ENCODE measurements around the gene ALK. TPM values are rescaled to one million over a fixed set of nuclear protein-coding genes. Genes with fewer than 3 reads are reported as not detected.

ALK gene
- total RNA-seq, 2 donors from 2014 or later = not detected

DNA sequence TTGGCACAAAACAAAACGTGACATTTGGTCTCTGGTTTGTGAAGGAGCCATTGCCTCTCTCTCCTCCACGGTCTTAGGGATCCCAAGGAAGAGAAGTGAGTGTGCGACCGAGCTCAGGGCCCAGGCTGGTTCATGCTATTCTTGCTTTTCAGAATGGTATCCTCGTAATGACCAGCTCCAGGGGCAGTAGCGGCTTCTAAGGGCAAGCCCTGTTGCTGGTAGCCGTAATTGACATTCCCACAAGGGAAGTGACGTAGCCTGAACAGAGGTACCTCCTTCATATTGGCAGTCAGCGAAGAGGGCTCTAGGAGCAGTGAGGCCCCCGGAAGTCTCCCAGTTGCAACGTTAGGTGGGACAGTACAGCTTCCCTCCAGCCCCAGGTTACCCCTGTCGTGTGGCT is 728.3 kb downstream of the ALK start:
- ATAC-seq (no peak), DNase-seq (ENCODE audit: low spot score) (no peak)
- Mint-ChIP-seq H3K9me3 (no peaks in the 10 kb centered on the region), H3K27me3 (no peaks in the 10 kb centered on the region), H3K36me3 (no peaks in the 10 kb centered on the region), H3K4me3 (no peak overlapping the region), H3K4me1 (ENCODE audit: low read depth in 2 of 2) (peaks cover 0 to 10% of the 10 kb centered on the region in 2 donors), H3K27ac (no peak overlapping the region)

DNA sequence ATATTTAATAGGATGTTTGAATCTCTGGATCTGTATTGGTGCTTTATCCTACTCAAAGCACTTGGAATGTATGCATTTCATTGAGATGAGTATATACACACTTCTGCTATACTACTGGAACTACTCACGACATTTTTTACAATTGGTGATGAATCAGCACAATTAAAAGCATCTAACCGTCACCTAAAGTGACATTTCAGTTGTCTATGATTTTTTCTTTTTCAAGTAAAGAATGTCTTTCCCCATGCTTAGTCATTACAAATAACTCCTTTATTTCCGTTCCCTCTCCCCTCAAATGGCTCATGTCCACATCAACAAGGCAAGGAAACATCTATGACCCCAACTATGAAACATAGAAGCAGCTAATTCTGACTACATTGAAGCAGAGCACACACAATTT is 728.9 kb downstream of the ALK start:
- peaks cover 4% of the 10 kb centered on the region for H3K36me3 Mint-ChIP-seq
- no peak overlapping the region for H3K27ac Mint-ChIP-seq
- no peaks in the 10 kb centered on the region for H3K9me3 Mint-ChIP-seq
- DNase-seq (ENCODE audit: low spot score) (no peak), ATAC-seq (no peak)
- no peaks in the 10 kb centered on the region for H3K27me3 Mint-ChIP-seq
- no peak overlapping the region for H3K4me3 Mint-ChIP-seq
- H3K4me1 Mint-ChIP-seq (ENCODE audit: low read depth in 2 of 2) = peaks cover 0 to 10% of the 10 kb centered on the region in 2 donors

GRCh38 chr2:29191817-29192216 is 729.6 kb downstream of the ALK start:
- Mint-ChIP-seq H3K27me3 (no peaks in the 10 kb centered on the region), H3K36me3 (peaks cover 6% of the 10 kb centered on the region), H3K27ac (no peak overlapping the region), H3K4me3 (no peak overlapping the region), H3K9me3 (no peaks in the 10 kb centered on the region), H3K4me1 (ENCODE audit: low read depth in 2 of 2) (peaks cover 0 to 10% of the 10 kb centered on the region in 2 donors)
- DNase-seq (ENCODE audit: low spot score) (no peak), ATAC-seq (no peak)

DNA sequence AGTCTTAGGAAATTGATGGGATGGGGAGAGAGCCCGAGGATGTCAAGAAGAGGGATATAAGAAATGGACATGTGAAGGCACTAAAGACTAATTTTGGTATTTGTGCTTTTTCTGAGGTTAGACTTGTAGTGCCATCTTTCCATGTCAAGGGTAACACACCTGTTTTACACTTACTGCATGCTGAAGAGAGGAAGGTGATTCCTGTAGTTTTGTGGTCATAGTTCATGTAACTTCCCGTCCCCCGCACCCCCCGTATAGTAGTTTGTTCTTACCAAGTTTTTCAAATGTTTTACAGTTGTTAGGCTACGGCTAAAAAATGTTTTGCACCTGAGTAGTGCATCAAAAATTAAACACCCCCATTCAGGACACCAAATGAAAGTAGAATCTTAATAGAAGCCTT is 732.3 kb downstream of the ALK start:
- no peak overlapping the region for H3K4me3 Mint-ChIP-seq

GRCh38 chr2:29187926-29188325 is 733.5 kb downstream of the ALK start:
- H3K4me1 Mint-ChIP-seq (ENCODE audit: low read depth in 2 of 2) = peaks cover 3 to 10% of the 10 kb centered on the region in 2 donors
- no peak overlapping the region for H3K4me3 Mint-ChIP-seq
- H3K27me3 Mint-ChIP-seq = no peaks in the 10 kb centered on the region
- ATAC-seq (no peak), DNase-seq (ENCODE audit: low spot score) (no peak)
- no peaks in the 10 kb centered on the region for H3K9me3 Mint-ChIP-seq
- H3K27ac Mint-ChIP-seq = no peak overlapping the region
- H3K36me3 Mint-ChIP-seq = peaks cover 6% of the 10 kb centered on the region

More for the DNA sequence above, 732.3 kb downstream of the ALK start:
- Mint-ChIP-seq H3K27me3 (no peaks in the 10 kb centered on the region), H3K4me1 (ENCODE audit: low read depth in 2 of 2) (peaks cover 3 to 10% of the 10 kb centered on the region in 2 donors), H3K9me3 (no peaks in the 10 kb centered on the region), H3K27ac (no peak overlapping the region), H3K36me3 (peaks cover 6% of the 10 kb centered on the region)
- DNase-seq (ENCODE audit: low spot score) (no peak), ATAC-seq (no peak)

- Mint-ChIP-seq H3K4me1 (ENCODE audit: low read depth in 2 of 2) (peaks cover 3 to 10% of the 10 kb centered on the region in 2 donors), H3K4me3 (no peak overlapping the region), H3K27ac (no peak overlapping the region), H3K27me3 (no peaks in the 10 kb centered on the region), H3K9me3 (no peaks in the 10 kb centered on the region), H3K36me3 (peaks cover 6% of the 10 kb centered on the region)
- no peak for DNase-seq (ENCODE audit: low spot score)
- ATAC-seq = no peak
Observed at GRCh38 chr2:29186817-29187216, 734.6 kb downstream of the ALK start.

GRCh38 chr2:29184531-29184930 is 736.9 kb downstream of the ALK start:
- no peaks in the 10 kb centered on the region for H3K9me3 Mint-ChIP-seq
- ATAC-seq = no peak
- DNase-seq (ENCODE audit: low spot score) = no peak
- no peaks in the 10 kb centered on the region for H3K27me3 Mint-ChIP-seq
- no peak overlapping the region for H3K27ac Mint-ChIP-seq
- peaks cover 6% of the 10 kb centered on the region for H3K36me3 Mint-ChIP-seq
- peaks cover 3 to 10% of the 10 kb centered on the region in 2 donors for H3K4me1 Mint-ChIP-seq (ENCODE audit: low read depth in 2 of 2)
- no peak overlapping the region for H3K4me3 Mint-ChIP-seq

DNA sequence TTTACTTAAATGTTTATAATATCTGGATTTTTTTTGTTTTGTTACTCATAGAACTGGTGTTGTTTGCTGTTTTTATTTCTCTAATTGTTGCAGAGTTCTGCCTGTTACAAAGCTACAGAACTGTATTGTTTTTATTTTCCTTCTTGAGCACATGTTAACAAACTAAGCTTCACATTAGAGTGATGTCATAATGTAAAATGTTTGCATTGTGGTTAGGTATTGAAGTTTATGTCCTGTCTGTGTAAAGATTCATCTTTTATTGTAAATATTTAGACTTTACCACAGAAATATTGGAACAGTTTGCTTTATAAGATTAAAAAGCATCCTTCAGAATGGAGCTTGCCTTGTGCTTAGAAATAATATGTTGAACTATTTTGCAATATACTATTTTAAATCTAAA is 738.5 kb downstream of the ALK start:
- Mint-ChIP-seq H3K27ac (no peak overlapping the region), H3K4me3 (no peak overlapping the region), H3K4me1 (ENCODE audit: low read depth in 2 of 2) (peaks cover 0 to 3% of the 10 kb centered on the region in 2 donors), H3K9me3 (no peaks in the 10 kb centered on the region), H3K36me3 (peaks cover 6% of the 10 kb centered on the region), H3K27me3 (no peaks in the 10 kb centered on the region)
- no peak for ATAC-seq
- no peak for DNase-seq (ENCODE audit: low spot score)

DNA sequence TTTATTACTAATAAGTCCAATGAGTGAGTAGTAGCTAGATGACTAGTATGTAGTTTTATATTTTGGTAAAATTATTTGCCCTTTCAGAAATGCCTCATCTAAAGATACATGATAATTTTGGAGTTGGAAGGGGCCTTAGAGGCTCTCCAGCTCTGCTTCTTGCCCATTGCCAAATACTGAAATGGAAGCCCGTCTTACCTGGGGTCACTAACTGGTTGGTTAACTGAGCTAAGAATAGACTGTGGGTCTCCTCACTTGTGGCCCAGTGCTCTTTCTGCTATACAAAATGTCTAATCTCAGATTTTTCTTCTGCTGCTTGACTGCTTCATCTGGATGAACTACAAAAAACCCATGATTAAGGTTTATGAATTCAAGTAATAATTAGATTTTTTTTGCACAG is 739.1 kb downstream of the ALK start:
- peaks cover 0 to 3% of the 10 kb centered on the region in 2 donors for H3K4me1 Mint-ChIP-seq (ENCODE audit: low read depth in 2 of 2)
- no peaks in the 10 kb centered on the region for H3K9me3 Mint-ChIP-seq
- H3K36me3 Mint-ChIP-seq = no peaks in the 10 kb centered on the region
- ATAC-seq (no peak), DNase-seq (ENCODE audit: low spot score) (no peak)
- no peaks in the 10 kb centered on the region for H3K27me3 Mint-ChIP-seq
- H3K4me3 Mint-ChIP-seq = no peak overlapping the region
- H3K27ac Mint-ChIP-seq = no peak overlapping the region

- no peak overlapping the region for H3K27ac Mint-ChIP-seq
- no peaks in the 10 kb centered on the region for H3K27me3 Mint-ChIP-seq
- H3K9me3 Mint-ChIP-seq = no peaks in the 10 kb centered on the region
- ATAC-seq = no peak
- DNase-seq (ENCODE audit: low spot score) = no peak
- H3K4me3 Mint-ChIP-seq = no peak overlapping the region
- H3K36me3 Mint-ChIP-seq = peaks cover 15% of the 10 kb centered on the region
- peaks cover 0 to 2% of the 10 kb centered on the region in 2 donors for H3K4me1 Mint-ChIP-seq (ENCODE audit: low read depth in 2 of 2)
Observed at GRCh38 chr2:29175338-29175737, 746.0 kb downstream of the ALK start.

- Mint-ChIP-seq H3K27me3 (no peaks in the 10 kb centered on the region), H3K4me1 (ENCODE audit: low read depth in 2 of 2) (peaks cover 0 to 2% of the 10 kb centered on the region in 2 donors), H3K4me3 (no peak overlapping the region), H3K27ac (no peak overlapping the region), H3K36me3 (peaks cover 18% of the 10 kb centered on the region), H3K9me3 (no peaks in the 10 kb centered on the region)
- no peak for DNase-seq (ENCODE audit: low spot score)
- ATAC-seq = no peak
Observed at GRCh38 chr2:29174937-29175336, 746.4 kb downstream of the ALK start.

DNA sequence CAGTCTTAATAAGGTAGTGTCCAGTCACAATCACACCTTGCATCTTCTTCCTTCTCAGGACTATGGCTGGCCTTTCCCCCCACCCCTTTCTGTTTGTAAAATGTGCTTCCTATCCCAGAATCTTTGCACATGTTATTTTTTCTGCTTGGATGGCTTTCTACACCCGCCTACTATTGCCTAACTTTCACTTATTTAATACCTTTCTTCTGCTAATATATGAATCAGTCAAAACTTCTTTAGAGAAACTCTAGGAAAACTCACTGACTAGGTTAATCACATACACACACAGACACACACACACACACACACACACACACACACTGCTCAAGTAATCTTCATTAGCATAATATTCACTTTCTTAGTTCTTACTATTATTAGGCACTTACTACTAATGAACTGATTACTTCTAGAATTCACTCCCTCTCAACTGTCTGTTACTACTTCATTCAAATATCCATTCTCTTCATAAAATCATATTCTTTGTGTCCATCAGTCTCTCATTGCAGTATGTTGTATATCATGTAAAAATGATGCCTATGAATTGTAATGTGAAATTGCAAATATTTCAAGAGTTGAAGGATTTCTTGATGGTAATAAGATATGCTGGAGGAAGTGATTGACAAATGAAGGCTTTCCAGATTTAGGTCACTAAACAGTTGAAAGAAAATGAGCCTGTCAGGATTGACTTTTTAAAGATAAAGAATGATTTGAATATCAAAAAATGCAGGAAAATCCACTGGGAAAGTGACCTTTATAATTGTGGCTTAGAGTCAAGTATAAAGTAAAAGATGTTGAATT is 754.9 kb downstream of the ALK start:
- Mint-ChIP-seq H3K27ac (no peak overlapping the region), H3K4me3 (no peak overlapping the region), H3K9me3 (no peaks in the 10 kb centered on the region), H3K36me3 (peaks cover 18% of the 10 kb centered on the region), H3K27me3 (no peaks in the 10 kb centered on the region), H3K4me1 (ENCODE audit: low read depth in 2 of 2) (peaks cover 0 to 2% of the 10 kb centered on the region in 2 donors)
- no peak for DNase-seq (ENCODE audit: low spot score)
- no peak for ATAC-seq

DNA sequence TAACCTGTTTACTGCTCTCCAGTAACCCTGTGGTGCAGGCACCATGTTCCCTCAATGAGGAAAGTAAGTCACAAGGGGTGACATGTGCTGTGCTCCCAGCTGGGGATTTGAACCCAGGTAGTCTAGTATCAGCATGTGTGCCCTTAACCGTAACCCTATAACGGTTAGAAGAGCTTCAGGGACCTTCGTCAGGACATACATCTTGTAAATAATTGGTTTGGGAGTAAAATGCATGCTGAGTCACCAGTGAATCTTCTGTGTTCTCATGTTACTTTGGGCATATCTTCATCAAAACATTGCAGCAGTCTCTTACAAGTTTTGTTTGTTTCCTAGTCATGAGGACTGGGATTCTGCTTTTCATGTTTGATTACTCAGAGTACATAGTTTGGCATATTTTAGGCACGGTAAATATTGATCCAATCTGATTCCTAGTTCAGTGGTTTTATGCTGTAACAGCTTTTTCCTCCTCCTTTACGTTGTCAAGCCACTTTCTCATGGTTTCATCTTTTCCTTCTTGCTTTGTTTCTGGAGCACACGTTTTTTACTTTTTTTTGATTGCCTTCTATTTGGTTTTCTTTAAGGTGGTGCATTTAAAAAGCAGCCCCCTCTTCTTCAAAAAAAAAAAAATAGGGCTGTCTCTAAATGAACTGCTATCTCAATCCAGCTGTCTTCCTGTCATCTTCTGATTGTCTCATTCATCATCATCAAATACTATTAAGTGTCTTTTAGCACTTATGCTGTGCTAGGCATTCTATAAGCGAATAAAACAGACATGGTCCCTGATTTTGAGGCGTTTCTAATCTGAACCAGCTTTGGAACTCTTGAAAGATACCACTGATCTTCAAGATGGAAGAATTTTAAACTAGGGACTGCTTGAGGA is 755.8 kb downstream of the ALK start:
- ATAC-seq = no peak
- peaks cover 13% of the 10 kb centered on the region for H3K36me3 Mint-ChIP-seq

More for the DNA sequence above, 755.8 kb downstream of the ALK start:
- Mint-ChIP-seq H3K27me3 (no peaks in the 10 kb centered on the region), H3K4me1 (ENCODE audit: low read depth in 2 of 2) (no peaks in the 10 kb centered on the region), H3K27ac (no peak overlapping the region), H3K9me3 (no peaks in the 10 kb centered on the region), H3K4me3 (no peak overlapping the region)
- no peak for DNase-seq (ENCODE audit: low spot score)

Data from natural killer cell treated with Interleukin-12 subunit alpha and Interleukin-12 subunit beta and Interleukin-15 and Interleukin-18, amount 100 ng/mL, for 72 hours (primary cell).